HL-60 (cell line): ENCODE results near the gene CPAMD8.

Experiments
- CTCF ChIP-seq: IDR thresholded peaks from one replicate; pipeline ENCODE4 v1.5.1; 2011; ENCODE audit warnings: low read length, control low read depth, inconsistent platforms; ENCODE audit not compliant: insufficient read depth
- POLR2AphosphoS5 ChIP-seq: IDR thresholded peaks from 2 replicates; pipeline ENCODE4 v1.6.1; 2012; ENCODE audit warnings: low read depth

- no peak for TF ChIP-seq CTCF
- no peak for TF ChIP-seq POLR2AphosphoS5
Observed at GRCh38 chr19:17055636-17056035, 29.0 kb upstream of the CPAMD8 start.
